NCI-H345 treated with DMSO at 0.1 percent for 48 hours (cell line): ENCODE data around the gene SLC5A9.
"Not testable (repeated sequence)": the region's sequence is repeated elsewhere in the genome, so short reads cannot be mapped to it uniquely, and the experiment has no call there.

ENCODE experiments used
- DNase-seq: peaks from one replicate; lab custom pipeline; 2025; ENCODE audit not compliant: unreplicated experiment; lab: John Stamatoyannopoulos, UW

The SLC5A9 gene

DNA sequence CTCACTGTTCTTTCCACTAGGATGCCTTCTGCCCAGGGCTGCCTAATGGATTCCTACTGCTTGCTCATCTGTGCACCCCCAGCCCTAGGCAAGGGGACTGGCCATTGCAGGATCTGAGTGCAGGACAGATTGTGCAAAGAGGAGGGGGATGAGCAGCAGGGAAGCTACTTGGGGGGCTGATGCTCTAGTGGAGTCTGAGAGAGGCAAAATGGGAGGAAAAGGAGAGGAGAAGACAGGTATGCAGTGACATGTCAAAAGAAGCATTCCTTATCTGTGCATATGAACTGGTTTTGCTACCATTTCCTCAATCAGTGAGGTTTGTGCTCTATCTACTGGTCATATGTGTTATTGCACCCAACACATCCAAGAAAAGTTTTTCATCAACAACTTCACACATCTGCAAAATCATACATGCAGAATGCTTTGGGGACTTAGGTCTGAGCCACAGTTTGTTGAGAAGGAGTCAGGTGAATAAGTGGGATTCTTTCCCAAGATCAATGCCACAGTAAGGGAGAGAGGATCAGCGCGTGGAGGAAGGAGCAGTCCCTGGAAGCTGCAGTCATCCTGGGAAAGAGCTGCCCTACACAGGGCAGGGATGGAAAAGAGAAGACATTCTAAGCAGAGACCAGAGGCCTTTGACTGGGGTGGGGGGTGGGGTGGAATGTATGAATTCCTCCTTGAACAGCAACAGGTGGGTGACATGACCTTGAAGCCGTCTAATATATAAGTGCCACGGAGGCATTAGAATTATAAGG lies 14.4 kb downstream of the SLC5A9 start:
- DNase-seq, result peak; percentile 17

DNA sequence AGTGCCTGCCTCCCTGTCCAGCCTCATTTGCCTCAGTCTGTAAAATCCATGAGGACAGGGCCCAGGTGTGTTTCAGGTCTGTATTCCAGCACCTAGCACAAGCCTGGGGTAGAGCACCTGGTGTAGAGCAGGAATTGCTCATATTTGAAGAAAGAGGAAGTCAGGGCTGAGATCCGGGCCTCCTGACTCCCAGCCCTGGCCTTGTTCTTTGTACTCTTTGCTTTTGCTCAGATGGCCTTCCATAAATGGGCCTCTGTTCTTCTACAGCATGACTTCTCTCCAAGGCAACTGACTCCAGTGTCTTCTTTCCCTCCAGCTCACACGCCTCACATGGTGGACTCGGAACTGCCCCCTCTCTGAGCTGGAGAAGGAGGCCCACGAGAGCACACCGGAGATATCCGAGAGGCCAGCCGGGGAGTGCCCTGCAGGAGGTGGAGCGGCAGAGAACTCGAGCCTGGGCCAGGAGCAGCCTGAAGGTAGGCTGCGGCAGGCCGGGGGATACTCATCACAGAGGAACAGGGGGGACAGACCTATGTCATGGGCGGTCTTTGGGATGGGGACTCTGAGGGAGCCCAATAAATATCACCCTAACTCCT lies 19.7 kb downstream of the SLC5A9 start:
- DNase-seq, result no peak

DNA sequence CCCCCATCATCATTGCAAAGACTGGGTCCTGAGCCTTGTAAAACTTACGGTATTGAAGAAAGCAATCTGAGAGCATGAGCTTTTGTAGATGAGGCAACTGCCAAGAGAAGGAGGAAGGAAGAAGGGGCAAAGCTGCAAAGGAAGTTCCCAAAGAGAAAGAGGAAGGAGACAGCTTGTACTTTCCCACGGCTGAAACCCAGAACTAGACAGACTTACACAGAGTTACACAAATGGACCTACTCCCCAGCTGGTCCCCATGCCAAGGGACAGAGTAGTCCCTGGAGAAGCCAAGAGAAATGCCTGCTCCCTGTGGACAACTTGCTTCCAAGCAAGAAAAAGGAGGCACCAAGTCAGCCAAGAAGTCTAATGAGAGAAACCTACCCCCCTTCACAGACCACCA lies 22.6 kb downstream of the SLC5A9 start:
- no peak for DNase-seq

GRCh38 chr1:48246727-48247126 lies 24.2 kb downstream of the SLC5A9 start:
- DNase-seq, result no peak

DNA sequence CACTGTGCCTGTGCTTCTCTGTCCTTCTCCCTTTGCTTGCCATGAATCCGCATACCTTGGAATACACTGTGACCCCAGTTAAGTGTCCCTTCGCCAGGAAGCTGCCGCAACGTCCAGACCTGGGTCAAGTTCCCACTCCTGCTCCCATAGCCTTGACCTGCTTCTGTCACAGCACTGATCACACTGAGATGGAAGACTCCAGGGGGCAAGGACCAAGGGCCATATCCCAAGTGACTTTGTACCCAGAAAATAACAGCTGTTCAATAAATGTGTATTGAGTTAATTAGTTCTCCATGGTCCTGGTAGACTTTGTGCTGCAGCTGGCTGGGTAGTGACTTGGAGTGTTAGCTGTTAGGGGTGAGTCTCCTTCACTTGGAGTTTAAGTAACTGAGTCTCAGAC lies 25.8 kb downstream of the SLC5A9 start:
- no peak for DNase-seq

- DNase-seq, result no peak
These were observed 27.4 kb downstream of the SLC5A9 start for GRCh38 chr1:48249868-48250267.

DNA sequence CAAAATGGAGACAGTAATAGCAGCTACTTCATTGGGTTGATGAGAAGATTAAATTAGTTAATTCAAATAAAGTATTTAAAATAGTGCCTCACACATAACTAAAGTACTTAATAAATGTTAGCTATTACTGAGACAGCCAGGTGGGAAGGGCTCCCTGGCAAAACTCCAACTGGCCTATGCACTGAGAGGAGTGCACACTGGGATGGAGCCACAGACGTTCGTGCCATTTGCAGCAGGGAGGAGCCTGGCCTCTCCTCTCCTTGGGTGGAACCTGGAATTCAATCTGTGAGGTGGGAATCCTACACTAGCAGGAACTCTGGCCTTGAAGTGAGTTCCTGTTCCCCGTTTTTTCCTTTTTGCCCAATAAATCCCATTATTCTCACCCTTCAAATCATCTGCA lies 28.1 kb downstream of the SLC5A9 start:
- DNase-seq, result no peak

DNA sequence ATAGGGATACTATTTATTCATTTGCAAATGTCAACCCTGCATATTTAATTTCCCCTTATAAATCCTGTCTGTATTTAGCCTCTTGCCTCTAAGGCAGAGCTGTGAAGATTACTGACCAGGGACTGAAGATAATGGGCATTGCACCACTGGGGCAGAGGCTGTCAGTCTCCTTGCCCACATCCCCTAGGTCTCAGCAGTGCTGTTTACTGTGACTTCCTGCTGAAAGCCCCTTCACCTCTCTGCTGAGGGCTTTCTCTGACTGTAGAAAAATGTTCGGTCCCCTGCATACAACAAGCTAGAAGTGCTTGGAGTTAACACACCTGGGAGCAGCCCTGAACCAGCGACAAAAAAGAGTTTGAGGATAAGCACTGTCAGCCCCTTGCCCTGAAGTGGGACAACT lies 28.8 kb downstream of the SLC5A9 start:
- no peak for DNase-seq

DNA sequence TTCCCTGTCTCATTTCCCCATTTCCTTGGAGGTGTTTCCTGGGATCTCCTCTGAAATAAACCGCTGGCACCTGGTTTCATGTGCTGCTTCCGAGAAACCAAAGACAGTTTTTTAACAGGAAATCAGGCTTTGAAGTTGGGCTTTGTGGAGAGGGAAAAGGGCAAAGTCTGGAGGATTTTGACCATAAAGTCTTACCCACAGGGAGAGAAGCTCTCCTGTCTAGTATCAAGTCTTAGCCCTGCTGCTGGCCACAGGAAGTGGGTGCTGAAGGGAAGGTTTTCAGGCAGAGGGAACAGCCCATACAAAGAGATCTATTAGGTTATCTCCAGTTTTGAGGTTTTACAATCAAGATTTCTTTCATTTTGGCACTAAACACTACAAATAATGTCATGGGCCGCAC lies 29.3 kb downstream of the SLC5A9 start:
- DNase-seq, result no peak

GRCh38 chr1:48254254-48254653 lies 31.7 kb downstream of the SLC5A9 start:
- DNase-seq, result no peak

GRCh38 chr1:48258106-48258505 lies 35.6 kb downstream of the SLC5A9 start:
- DNase-seq, result no peak

- no peak for DNase-seq
These were observed 39.4 kb downstream of the SLC5A9 start for GRCh38 chr1:48261881-48262400.

- no peak for DNase-seq
These were observed 40.5 kb downstream of the SLC5A9 start for GRCh38 chr1:48263041-48263440.

DNA sequence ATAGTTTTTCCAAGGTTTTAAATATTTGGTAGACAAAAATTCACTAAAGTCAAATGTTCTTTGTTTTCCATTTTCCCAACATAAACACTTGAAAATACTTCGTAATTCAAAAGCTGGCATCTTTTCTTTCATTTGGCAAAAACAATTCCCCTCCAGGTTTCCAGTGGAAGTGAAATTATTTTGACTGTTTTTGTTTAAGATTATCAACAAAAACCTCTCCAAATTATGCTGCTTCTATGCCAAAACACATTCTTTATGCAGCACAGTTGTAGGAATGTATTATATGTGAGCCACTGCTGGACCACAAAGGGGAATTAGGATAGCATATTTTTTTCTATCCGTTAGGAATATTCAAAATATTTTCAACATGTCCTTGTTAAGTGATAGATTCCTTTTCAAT lies 44.1 kb downstream of the SLC5A9 start:
- no peak for DNase-seq

DNA sequence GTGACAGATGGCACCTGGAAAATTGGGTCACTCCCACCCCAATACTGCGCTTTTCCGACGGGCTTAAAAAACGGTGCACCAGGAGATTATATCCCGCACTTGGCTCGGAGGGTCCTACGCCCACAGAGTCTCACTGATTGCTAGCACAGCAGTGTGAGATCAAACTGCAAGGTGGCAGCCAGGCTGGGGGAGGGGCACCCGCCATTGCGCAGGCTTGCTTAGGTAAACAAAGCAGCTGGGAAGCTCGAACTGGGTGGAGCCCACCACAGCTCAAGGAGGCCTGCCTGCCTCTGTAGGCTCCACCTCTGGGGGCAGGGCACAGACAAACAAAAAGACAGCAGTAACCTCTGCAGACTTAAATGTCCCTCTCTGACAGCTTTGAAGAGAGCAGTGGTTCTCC lies 54.9 kb downstream of the SLC5A9 start:
- not testable (repeated sequence) for DNase-seq

- DNase-seq, result not testable (repeated sequence)
These were observed 59.8 kb downstream of the SLC5A9 start for GRCh38 chr1:48282329-48282728.

- not testable (repeated sequence) for DNase-seq
These were observed 62.3 kb downstream of the SLC5A9 start for GRCh38 chr1:48284696-48285420.

- no peak for DNase-seq
These were observed 63.0 kb downstream of the SLC5A9 start for GRCh38 chr1:48285525-48285924.

DNA sequence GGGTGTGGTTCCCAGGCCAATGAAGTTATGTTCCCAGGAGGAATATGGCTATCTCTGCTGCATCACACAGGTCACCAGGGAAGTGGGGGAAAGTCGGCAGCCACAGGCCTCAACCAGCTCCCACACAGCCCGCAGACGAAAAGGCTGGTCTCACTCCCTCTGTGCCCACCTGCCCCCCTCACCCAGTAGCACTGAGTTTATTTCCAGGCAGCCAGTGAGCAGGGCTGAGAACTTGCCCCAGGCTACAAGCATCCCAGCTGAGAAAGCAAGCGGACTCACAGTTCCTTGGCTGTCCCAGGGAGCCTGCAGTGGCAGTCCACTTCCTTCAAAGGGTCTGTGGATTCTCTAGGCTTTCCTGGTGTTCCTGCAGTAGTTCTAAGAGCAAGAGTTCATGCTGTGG lies 68.9 kb downstream of the SLC5A9 start:
- DNase-seq, result no peak

GRCh38 chr1:48292706-48293105 lies 70.2 kb downstream of the SLC5A9 start:
- no peak for DNase-seq

DNA sequence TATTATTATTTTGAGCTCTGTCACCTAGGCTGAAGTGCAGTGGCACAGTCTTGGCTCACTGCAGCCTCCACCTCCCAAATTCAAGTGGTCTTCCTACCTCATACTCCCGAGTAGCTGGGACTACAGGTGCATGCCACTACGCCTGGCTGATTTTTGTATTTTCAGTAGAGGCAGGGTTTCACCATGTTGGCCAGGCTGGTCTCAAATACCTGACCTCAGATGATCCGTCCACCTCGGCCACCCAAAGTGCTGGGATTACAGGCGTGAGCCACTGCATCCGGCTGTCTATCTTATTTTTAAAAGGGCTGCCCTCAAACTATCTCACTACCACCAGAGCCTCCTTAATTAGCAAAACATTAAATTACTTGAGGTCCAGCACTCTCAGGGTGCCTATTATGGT lies 71.6 kb downstream of the SLC5A9 start:
- DNase-seq, result not testable (repeated sequence)

DNA sequence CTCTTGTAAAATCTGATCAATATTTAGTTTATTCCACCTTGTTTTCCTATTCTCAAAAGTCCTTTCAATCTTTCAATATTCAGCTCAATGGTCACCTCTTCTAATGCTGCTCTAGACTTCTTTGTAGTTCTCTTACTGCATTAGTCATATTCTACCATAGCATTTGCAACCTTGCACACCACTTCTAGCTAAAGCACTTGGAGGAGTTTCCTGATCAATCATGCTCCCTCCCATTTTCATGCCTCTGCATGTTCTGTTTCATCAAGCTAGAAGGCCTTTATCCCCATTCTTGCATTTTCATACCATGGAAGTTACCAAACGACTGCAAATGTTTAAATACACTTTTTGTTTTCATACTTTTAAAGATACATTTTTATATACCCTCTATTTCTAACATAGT lies 72.1 kb downstream of the SLC5A9 start:
- DNase-seq, result no peak
